HEK293 (cell line): ENCODE results near the gene ARHGAP30.

Source experiments
- CTCF ChIP-seq: fragments of 450-650 bp; formaldehyde crosslinking; IDR thresholded peaks from 2 replicates; pipeline ENCODE4 v1.5.1; 2016; ENCODE audit warnings: missing biosample characterization, missing genetic modification characterization
- HOXA7 ChIP-seq: sonication (generic); formaldehyde crosslinking; IDR thresholded peaks from 2 replicates; pipeline ENCODE4 v1.8.1; 2022; ENCODE audit warnings: missing genetic modification reagents, borderline replicate concordance
- PBX3 ChIP-seq: sonication (generic); formaldehyde crosslinking; IDR thresholded peaks from 2 replicates; pipeline ENCODE4 v1.8.1; 2022; ENCODE audit warnings: mild to moderate bottlenecking, moderate library complexity, missing genetic modification reagents
- PRDM4 ChIP-seq: fragments of 450-650 bp; formaldehyde crosslinking; IDR thresholded peaks from 2 replicates; pipeline ENCODE4 v1.5.1; 2017; ENCODE audit warnings: missing biosample characterization, missing genetic modification characterization
- REST ChIP-seq: fragments of 450-650 bp; formaldehyde crosslinking; IDR thresholded peaks from 2 replicates; pipeline ENCODE4 v1.5.1; 2016; ENCODE audit warnings: missing biosample characterization, missing genetic modification characterization
- SCRT2 ChIP-seq: fragments of 450-650 bp; formaldehyde crosslinking; IDR thresholded peaks from 2 replicates; pipeline ENCODE4 v1.5.1; 2016; ENCODE audit warnings: missing biosample characterization, missing genetic modification characterization
- TCF7L2 ChIP-seq: IDR thresholded peaks from 2 replicates; pipeline ENCODE4 v1.6.1; 2011; ENCODE audit warnings: low read depth, mild to moderate bottlenecking, inconsistent platforms, low read length, moderate library complexity, borderline replicate concordance
- ZBTB10 ChIP-seq: fragments of 450-650 bp; formaldehyde crosslinking; IDR thresholded peaks from 2 replicates; pipeline ENCODE4 v1.5.1; 2016; ENCODE audit warnings: missing biosample characterization, missing genetic modification characterization
- ZBTB8A ChIP-seq: fragments of 450-650 bp; formaldehyde crosslinking; IDR thresholded peaks from 2 replicates; pipeline ENCODE4 v1.5.1; 2016; ENCODE audit warnings: missing biosample characterization, missing genetic modification characterization
- ZNF324 ChIP-seq: fragments of 450-650 bp; formaldehyde crosslinking; IDR thresholded peaks from 2 replicates; pipeline ENCODE4 v1.5.1; 2016; ENCODE audit warnings: missing biosample characterization, missing genetic modification characterization
- ZNF518A ChIP-seq: fragments of 450-650 bp; formaldehyde crosslinking; conservative IDR thresholded peaks from 2 replicates; pipeline ENCODE4 v1.5.1; 2016; ENCODE audit warnings: low read depth, missing biosample characterization, missing genetic modification characterization
- ZNF76 ChIP-seq: fragments of 450-650 bp; formaldehyde crosslinking; IDR thresholded peaks from 2 replicates; pipeline ENCODE4; 2016; ENCODE audit warnings: low read depth, missing biosample characterization, missing genetic modification characterization, borderline replicate concordance

- TF ChIP-seq ZNF518A (tag by site-specific recombination) (no peak), HOXA7 (no peak), SCRT2 (no peak), ZNF76 (tag by site-specific recombination) (no peak), CTCF (tag by site-specific recombination) (no peak), ZBTB8A (tag by site-specific recombination) (no peak), PRDM4 (tag by site-specific recombination) (no peak), PBX3 (no peak), TCF7L2 (no peak), REST (tag by site-specific recombination) (no peak), ZBTB10 (tag by site-specific recombination) (no peak), ZNF324 (tag by site-specific recombination) (no peak)
Measured at GRCh38 chr1:161082483-161082882, 12.8 kb upstream of the ARHGAP30 start.
